ENCODE data around the gene MARK1. TPM values are rescaled to one million over a fixed set of nuclear protein-coding genes. Genes with fewer than 3 reads are reported as not detected.

The MARK1 gene
- total RNA-seq, 1 experiment from 2014 or later = not detected

DNA sequence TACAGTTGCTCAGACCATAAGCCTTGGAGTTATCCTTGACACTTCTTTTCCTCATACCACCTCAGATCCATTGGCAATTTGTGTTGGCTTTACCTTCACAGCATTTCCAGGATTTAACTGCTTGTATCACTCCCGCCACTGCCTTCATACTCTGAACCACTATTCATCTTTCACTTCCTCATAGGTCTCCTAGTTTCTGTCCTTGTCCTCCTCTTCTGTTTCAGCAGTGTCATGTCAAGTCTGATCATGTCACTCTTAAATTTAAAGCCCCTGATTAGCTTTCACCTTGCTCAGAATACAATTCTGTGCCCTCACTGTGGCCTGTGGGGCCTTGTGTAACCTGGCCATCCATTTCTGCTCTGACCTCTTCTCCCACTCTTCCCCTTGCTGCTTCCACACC lies 127.6 kb downstream of the MARK1 start:
- BruUV-seq (replicated peaks) = no TSS peak
- no peaks in the 10 kb centered on the region for H3K9me3 ChIP-seq (ENCODE audit: control insufficient read depth, insufficient read depth, low read depth, low read length)
- no peaks in the 10 kb centered on the region for H3K36me3 ChIP-seq (ENCODE audit: control insufficient read depth, insufficient read depth, low read length)
- ChIA-PET POLR2A (no interaction called here), CTCF (no interaction called here)
- in situ Hi-C loops (cut with HindIII; ENCODE audit: low pct_unique_long_range_greater_than_20kb, low sequenced_read_pairs) (no loop called here), intact Hi-C loops (cut with micrococcal nuclease; ENCODE audit: unreplicated experiment) (no loop called here)
- ATAC-seq (no peak), DNase-seq (ENCODE audit: low read depth, low spot score) (no peak)
- H3K4me3 ChIP-seq (ENCODE audit: low read depth in 2 of 2, low read length in 2 of 2) = no peak overlapping the region
- no peaks in the 10 kb centered on the region for H3K4me1 ChIP-seq (ENCODE audit: control insufficient read depth, insufficient read depth, low read length)
- peaks cover 6% of the 10 kb centered on the region; the same call in 1 of the 2 replicates for H3K27me3 ChIP-seq (ENCODE audit: control insufficient read depth, insufficient read depth, low read length)
- H3K27ac ChIP-seq (ENCODE audit: low read length) = no peak overlapping the region
- TF ChIP-seq, protein P1, sequence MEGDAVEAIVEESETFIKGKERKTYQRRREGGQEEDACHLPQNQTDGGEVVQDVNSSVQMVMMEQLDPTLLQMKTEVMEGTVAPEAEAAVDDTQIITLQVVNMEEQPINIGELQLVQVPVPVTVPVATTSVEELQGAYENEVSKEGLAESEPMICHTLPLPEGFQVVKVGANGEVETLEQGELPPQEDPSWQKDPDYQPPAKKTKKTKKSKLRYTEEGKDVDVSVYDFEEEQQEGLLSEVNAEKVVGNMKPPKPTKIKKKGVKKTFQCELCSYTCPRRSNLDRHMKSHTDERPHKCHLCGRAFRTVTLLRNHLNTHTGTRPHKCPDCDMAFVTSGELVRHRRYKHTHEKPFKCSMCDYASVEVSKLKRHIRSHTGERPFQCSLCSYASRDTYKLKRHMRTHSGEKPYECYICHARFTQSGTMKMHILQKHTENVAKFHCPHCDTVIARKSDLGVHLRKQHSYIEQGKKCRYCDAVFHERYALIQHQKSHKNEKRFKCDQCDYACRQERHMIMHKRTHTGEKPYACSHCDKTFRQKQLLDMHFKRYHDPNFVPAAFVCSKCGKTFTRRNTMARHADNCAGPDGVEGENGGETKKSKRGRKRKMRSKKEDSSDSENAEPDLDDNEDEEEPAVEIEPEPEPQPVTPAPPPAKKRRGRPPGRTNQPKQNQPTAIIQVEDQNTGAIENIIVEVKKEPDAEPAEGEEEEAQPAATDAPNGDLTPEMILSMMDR (IDR thresholded peaks at IDR 0.05) = no peak
- TF ChIP-seq SIN3A (IDR thresholded peaks at IDR 0.05; ENCODE audit: borderline replicate concordance, insufficient read depth, low read depth, low read length) (no peak), TCF7L2 (IDR thresholded peaks at IDR 0.05; ENCODE audit: low read depth, low read length) (no peak), POLR2AphosphoS5 (IDR thresholded peaks at IDR 0.05; ENCODE audit: low read depth, low read length) (no peak)
- TF ChIP-seq, protein P2, sequence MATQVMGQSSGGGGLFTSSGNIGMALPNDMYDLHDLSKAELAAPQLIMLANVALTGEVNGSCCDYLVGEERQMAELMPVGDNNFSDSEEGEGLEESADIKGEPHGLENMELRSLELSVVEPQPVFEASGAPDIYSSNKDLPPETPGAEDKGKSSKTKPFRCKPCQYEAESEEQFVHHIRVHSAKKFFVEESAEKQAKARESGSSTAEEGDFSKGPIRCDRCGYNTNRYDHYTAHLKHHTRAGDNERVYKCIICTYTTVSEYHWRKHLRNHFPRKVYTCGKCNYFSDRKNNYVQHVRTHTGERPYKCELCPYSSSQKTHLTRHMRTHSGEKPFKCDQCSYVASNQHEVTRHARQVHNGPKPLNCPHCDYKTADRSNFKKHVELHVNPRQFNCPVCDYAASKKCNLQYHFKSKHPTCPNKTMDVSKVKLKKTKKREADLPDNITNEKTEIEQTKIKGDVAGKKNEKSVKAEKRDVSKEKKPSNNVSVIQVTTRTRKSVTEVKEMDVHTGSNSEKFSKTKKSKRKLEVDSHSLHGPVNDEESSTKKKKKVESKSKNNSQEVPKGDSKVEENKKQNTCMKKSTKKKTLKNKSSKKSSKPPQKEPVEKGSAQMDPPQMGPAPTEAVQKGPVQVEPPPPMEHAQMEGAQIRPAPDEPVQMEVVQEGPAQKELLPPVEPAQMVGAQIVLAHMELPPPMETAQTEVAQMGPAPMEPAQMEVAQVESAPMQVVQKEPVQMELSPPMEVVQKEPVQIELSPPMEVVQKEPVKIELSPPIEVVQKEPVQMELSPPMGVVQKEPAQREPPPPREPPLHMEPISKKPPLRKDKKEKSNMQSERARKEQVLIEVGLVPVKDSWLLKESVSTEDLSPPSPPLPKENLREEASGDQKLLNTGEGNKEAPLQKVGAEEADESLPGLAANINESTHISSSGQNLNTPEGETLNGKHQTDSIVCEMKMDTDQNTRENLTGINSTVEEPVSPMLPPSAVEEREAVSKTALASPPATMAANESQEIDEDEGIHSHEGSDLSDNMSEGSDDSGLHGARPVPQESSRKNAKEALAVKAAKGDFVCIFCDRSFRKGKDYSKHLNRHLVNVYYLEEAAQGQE (IDR thresholded peaks at IDR 0.05; ENCODE audit: insufficient read depth in 1 of 2, low read depth in 2 of 2, low read length in 1 of 2) = no peak

DNA sequence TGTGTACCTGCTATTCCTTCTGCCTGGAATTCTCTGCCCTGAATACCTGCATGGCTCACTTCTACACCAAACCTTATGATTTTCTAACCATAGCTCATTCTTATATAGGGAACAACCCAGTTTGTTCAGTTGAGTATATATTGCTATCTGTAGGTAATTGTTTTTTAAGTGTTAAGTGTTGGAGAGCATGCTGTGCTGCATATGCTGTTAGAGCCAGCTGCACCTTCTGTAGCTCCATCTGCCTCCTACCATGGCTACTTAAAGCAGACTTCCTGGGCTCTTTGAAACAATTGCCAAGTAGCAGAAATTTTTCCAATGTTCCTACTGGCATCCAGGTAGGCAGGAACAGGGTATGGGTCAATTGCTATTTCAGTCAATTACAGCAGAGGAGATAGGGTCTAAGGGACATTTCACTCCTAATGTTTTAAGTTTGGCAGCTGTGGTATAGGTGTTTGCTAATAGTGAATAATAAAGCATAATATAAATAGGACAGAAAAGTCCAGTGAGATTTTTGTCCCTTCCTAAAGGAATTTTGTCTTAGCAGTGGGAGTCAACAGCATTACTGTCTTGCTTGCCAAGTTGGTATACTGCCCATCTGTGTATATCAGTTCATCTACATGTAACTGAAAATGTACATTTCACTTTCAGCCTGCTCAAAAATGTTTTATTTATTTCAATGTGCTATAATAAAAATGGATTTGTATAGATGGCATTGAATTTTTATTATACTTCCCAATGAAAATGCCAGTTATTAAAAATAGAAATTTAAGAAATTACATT lies 128.2 kb downstream of the MARK1 start:
- Histone ChIP-seq H3K4me1 (ENCODE audit: control insufficient read depth, insufficient read depth, low read length) (no peaks in the 10 kb centered on the region), H3K9me3 (ENCODE audit: control insufficient read depth, insufficient read depth, low read depth, low read length) (no peaks in the 10 kb centered on the region), H3K27ac (ENCODE audit: low read length) (no peak overlapping the region), H3K36me3 (ENCODE audit: control insufficient read depth, insufficient read depth, low read length) (no peaks in the 10 kb centered on the region), H3K27me3 (ENCODE audit: control insufficient read depth, insufficient read depth, low read length) (peaks cover 6% of the 10 kb centered on the region; the same call in 1 of the 2 replicates), H3K4me3 (ENCODE audit: low read depth in 2 of 2, low read length in 2 of 2) (no peak overlapping the region)
- no TSS peak for BruUV-seq (replicated peaks)
- no peak for TF ChIP-seq SIN3A (IDR thresholded peaks at IDR 0.05; ENCODE audit: borderline replicate concordance, insufficient read depth, low read depth, low read length)
- TF ChIP-seq POLR2AphosphoS5 (IDR thresholded peaks at IDR 0.05; ENCODE audit: low read depth, low read length) = no peak
- TF ChIP-seq, protein P1 (IDR thresholded peaks at IDR 0.05) = no peak
- TF ChIP-seq, protein P2 (IDR thresholded peaks at IDR 0.05; ENCODE audit: insufficient read depth in 1 of 2, low read depth in 2 of 2, low read length in 1 of 2) = no peak
- no peak for TF ChIP-seq TCF7L2 (IDR thresholded peaks at IDR 0.05; ENCODE audit: low read depth, low read length)
- in situ Hi-C loops (cut with HindIII; ENCODE audit: low pct_unique_long_range_greater_than_20kb, low sequenced_read_pairs) = no loop called here
- no peak for ATAC-seq
- DNase-seq (ENCODE audit: low read depth, low spot score) = no peak
- intact Hi-C loops (cut with micrococcal nuclease; ENCODE audit: unreplicated experiment) = no loop called here
- CTCF ChIA-PET = no interaction called here
- POLR2A ChIA-PET = no interaction called here

Measured in Panc1 (cell line).